AG09309 (cell line): ENCODE measurements around the gene DPH7.

Experiments used
- DNase-seq: peaks from one replicate; pipeline ENCODE4 v3.0.0-alpha.2; 2010; ENCODE audit warnings: low read depth
- H3K4me3 ChIP-seq: 2 replicates; pipeline ENCODE4 v1.5.1; 2011; ENCODE audit warnings: mild to moderate bottlenecking, low read depth, low read length, moderate library complexity; ENCODE audit not compliant: control insufficient read depth
- CTCF ChIP-seq: IDR thresholded peaks from 2 replicates; pipeline ENCODE4 v1.5.1; 2011; ENCODE audit warnings: mild to moderate bottlenecking, low read depth, low read length, inconsistent platforms; ENCODE audit not compliant: insufficient read depth, control insufficient read depth; ENCODE audit errors: missing control alignments

The DPH7 gene

GRCh38 chr9:137613259-137613658, 34.5 kb upstream of the DPH7 start:
- DNase-seq = no peak
- TF ChIP-seq CTCF = no peak
- no peak overlapping the region for H3K4me3 ChIP-seq

GRCh38 chr9:137612741-137613142, 34.0 kb upstream of the DPH7 start:
- no peak overlapping the region for H3K4me3 ChIP-seq
- DNase-seq = no peak
- no peak for TF ChIP-seq CTCF

- H3K4me3 ChIP-seq = no peak overlapping the region
- no peak for TF ChIP-seq CTCF
- no peak for DNase-seq
Observed at GRCh38 chr9:137611623-137612609, 33.2 kb upstream of the DPH7 start.

DNA sequence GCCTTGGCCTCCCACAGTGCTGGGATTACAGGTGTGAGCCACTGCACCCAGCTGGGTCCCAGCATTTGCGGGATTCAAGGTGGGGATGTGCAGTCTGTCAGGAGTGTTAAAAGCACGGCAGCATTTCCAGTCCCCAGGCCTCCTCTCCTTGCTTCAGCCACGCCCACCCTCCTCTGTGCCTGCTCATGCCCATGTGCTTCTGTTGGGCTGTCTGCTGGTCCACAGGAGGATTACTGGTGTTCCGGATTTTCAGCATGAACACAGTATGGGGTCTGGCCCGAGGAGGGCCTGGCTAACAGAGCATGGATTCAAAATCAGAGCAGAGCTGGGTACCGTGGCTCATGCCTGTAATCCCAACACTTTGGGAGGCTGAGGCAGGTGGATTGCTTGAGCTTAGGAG, 32.2 kb upstream of the DPH7 start:
- no peak for DNase-seq
- no peak overlapping the region for H3K4me3 ChIP-seq
- no peak for TF ChIP-seq CTCF

- no peak for DNase-seq
- H3K4me3 ChIP-seq = no peak overlapping the region; the same call in none of the 2 replicates
- no peak for TF ChIP-seq CTCF
Observed at GRCh38 chr9:137607141-137607857, 28.6 kb upstream of the DPH7 start.

- no peak for DNase-seq
- H3K4me3 ChIP-seq = peak overlapping the region; percentile 52
- no peak for TF ChIP-seq CTCF
Observed at GRCh38 chr9:137606734-137607138, 28.0 kb upstream of the DPH7 start.
